GM19397 (cell line): ENCODE results near the gene PF4V1.

Source experiments
- ATAC-seq: cut with Tn5 transposase; IDR thresholded peaks from one replicate; pipeline ENCODE4 v1.9.1; 2021; ENCODE audit warnings: mild to moderate bottlenecking, moderate library complexity; ENCODE audit not compliant: unreplicated experiment

Gene PF4V1, protein sequence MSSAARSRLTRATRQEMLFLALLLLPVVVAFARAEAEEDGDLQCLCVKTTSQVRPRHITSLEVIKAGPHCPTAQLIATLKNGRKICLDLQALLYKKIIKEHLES

DNA sequence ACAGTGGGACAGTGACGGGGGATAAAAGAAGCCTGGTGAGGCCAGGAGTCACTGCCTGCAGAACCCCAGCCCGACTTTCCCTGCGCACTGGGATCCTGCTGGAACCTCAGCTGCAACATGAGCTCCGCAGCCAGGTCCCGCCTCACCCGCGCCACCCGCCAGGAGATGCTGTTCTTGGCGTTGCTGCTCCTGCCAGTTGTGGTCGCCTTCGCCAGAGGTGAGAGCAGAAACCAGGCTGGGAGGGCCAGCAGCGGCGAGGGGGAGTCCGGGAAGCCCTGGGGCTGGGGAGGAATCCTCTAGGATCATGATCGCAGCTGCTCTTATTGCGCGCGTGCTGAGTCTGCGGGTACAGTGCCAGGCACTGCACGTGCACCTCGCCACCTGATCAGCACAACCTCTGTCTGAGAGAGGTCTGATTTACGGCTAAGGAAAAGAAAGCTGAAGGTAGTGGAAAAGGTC, at the start of gene PF4V1:
PF4V1 (plus strand) TSS at position 51 of the 459 bp plus-strand sequence; CDS start at position 118, 67 bp downstream.
- ATAC-seq, result no peak

- ATAC-seq, result no peak
Measured at GRCh38 chr4:73810191-73810590, 42.9 kb upstream of the PF4V1 start.

- no peak for ATAC-seq
Measured at GRCh38 chr4:73811841-73812240, 41.3 kb upstream of the PF4V1 start.

GRCh38 chr4:73814679-73815078, 38.4 kb upstream of the PF4V1 start:
- ATAC-seq, result no peak

GRCh38 chr4:73815145-73815544, 38.0 kb upstream of the PF4V1 start:
- ATAC-seq, result no peak

- no peak for ATAC-seq
Measured at GRCh38 chr4:73816814-73817213, 36.3 kb upstream of the PF4V1 start.

DNA sequence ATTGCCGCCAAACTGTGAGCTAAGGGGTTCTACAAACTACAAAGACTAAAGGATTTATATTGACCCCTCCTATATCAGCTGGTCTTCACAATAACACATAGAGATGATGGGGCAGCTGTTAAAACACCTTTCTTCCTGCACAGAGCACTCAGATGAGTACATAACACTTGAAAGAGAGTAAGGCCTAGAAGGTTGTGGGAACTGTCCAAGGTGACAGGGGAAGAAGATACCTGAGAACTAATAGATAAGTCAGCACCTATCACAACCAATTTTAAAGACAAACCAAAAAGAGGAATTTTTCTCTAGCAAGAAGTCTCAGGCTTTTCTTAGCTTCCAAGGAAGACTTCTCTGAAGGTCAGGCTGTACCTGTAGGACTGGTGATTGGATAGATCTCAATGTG, 35.8 kb upstream of the PF4V1 start:
- ATAC-seq, result no peak

DNA sequence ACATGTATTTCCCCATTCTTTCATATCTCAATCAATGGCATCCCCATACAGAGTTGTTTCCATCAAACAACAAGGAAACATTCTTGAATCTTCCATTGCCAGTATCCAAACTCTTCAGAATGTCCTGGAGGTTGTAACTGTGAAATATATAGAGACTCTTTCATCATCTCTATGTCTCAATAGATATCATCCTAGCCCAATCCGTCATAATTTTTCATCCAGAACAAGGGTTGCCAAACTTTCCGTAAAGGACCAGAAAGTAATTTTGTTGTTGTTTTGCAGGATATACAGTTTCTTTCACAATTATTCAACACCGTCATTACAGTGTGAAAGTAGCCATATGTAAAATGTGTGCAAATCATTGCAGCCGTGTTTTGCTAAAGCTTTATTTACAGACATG, 31.8 kb upstream of the PF4V1 start:
- ATAC-seq, result no peak

- no peak for ATAC-seq
Measured at GRCh38 chr4:73822389-73822788, 30.7 kb upstream of the PF4V1 start.

DNA sequence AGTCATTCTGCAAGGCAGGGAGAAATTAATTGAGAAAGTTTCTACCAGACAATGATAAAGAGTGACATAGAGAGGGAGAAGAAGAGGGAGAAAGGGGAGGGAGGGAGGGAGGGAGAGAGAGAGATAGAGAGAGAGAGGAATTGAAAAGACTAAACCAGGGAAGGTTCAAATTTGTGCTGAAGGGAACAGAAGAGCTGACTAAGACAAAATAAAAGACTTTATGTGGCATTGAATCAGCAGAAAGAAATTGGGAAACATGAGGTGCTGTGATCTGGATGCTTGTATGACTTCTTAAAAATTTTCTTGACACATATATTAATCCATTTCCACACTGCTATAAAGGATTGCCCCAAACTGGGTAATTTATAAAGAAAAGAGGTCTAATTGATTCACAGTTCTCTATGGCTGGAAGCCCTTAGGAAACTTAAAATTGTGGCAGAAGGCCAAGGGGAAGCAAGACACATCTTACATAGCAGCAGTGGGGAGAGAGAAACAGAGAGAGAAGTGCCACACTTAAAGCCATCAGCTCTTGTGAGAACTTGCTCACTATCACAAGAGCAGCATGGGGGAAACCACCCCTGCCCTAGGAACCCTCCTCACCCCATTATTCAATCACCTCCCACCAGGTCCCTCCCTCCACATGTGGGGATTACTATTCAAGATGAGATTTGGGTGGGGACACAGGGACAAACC, 30.1 kb upstream of the PF4V1 start:
- no peak for ATAC-seq

GRCh38 chr4:73823760-73824159, 29.3 kb upstream of the PF4V1 start:
- ATAC-seq, result no peak

DNA sequence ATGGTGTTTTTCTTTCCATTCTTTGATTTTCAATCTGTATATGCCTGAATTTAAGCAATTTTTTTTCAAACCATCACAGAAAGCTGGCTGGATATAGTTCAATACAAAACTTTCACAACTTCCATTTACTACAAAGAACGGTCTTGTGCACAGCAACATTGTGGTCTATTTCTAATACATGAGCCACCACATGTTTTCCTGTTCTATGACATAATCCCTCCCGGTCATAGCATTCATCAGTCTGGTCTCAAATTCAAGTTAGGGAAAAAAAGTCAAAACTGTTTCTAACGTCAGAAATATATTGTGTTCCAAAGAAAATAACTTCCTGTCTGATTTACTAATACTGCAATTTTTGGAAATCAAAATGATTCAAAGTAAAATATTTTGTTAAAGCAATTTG, 24.1 kb upstream of the PF4V1 start:
- no peak for ATAC-seq

DNA sequence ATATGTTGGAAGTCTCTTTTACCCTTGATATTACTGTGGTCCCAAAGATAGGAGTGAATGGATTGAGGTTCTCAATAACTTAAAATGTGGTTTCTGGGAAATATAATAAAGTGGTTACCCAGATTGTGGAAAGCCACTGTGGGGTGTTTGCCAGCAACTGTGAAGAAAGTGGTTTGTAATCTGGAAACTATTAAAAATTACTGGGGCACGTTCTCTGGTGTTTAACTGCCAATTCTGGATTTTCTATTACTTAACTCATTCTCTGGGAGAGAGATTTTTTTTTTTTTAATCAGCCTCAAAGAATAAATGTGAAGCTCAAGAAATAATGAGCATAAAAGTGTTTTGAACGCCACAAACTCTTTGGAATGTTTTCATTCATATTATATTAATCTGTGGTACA, 21.5 kb upstream of the PF4V1 start:
- no peak for ATAC-seq

DNA sequence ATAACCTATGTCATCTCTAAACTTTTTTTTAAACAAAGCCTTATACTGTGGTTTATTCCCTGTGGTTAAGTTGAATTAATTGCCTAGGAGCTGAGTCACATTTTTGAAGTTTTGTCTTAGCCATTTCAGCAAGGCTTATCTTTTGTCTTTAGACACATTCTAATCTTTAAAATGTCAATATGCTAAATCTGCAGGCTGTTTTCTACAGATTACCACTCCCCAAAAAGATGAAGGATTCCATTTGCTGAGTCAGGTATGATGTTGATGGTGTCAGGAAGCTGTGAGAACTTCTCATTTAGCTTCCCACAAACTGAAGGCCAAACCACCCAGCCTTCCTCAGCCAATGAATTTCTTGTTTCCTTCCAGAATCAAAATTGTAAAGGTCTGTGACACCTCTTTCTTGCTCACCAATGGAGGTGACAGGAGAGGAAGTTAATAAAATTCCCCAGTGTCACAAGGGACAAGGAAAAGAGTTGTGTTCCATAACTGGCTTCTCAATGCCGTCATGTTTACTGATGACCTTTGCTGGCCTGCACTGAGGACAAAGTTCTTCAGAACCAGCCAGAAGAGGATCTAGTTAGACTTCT, 20.4 kb upstream of the PF4V1 start:
- no peak for ATAC-seq

DNA sequence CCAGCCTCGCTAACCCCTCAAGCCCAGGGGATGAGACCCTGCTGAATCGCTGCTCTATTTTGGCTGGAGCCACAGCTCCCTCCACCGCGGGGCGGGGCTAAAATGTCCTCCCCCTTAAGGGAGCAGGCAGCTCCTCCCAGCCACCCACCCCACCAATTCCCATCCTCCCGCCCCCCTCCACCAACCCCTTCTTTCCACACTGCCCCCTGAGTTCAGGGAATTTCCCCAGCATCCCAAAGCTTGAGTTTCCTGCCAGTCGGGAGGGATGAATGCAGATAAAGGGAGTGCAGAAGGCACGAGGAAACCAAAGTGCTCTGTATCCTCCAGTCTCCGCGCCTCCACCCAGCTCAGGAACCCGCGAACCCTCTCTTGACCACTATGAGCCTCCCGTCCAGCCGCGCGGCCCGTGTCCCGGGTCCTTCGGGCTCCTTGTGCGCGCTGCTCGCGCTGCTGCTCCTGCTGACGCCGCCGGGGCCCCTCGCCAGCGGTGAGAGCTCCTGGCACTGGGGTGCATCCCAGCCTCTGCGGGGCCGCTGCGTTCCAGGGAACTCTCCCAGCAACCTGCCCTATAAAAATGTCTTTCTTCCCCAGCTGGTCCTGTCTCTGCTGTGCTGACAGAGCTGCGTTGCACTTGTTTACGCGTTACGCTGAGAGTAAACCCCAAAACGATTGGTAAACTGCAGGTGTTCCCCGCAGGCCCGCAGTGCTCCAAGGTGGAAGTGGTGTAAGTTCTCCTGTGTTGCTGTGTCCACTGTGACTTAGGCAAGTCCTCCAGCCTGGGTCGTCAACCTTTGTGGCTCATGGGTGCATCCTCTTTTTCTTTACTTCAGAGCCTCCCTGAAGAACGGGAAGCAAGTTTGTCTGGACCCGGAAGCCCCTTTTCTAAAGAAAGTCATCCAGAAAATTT, 16.5 kb upstream of the PF4V1 start, which contains the start of gene CXCL6:
CXCL6 (plus strand) TSS at position 306 of the 907 bp plus-strand sequence; CDS start at position 379, 73 bp downstream.
- ATAC-seq, result no peak

- no peak for ATAC-seq
Measured at GRCh38 chr4:73839071-73839470, 14.0 kb upstream of the PF4V1 start.

- ATAC-seq, result no peak
Measured at GRCh38 chr4:73839715-73840114, 13.4 kb upstream of the PF4V1 start.

GRCh38 chr4:73841243-73841925, 11.7 kb upstream of the PF4V1 start:
- ATAC-seq, result no peak

DNA sequence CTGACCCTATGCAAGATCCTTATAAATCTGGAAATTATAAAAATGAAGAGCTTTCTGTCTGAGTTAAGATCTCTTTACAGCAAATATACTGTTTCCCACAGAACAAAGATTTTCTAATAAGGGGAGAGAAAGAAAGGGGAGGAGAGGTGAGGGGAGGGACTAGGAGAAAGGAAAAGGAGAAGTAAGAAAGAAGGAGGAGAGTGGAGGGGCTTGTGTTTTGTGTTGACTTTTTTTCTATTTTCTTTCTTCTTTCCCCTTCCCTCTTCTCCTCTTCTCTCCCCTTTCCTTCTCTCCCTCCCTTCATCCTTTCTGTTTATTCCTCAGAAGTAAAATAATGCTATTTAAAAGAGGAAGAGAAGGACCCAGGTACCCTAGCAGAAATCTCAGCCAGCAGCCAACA, 10.4 kb upstream of the PF4V1 start:
- ATAC-seq, result no peak

- no peak for ATAC-seq
Measured at GRCh38 chr4:73843369-73843768, 9.7 kb upstream of the PF4V1 start.

DNA sequence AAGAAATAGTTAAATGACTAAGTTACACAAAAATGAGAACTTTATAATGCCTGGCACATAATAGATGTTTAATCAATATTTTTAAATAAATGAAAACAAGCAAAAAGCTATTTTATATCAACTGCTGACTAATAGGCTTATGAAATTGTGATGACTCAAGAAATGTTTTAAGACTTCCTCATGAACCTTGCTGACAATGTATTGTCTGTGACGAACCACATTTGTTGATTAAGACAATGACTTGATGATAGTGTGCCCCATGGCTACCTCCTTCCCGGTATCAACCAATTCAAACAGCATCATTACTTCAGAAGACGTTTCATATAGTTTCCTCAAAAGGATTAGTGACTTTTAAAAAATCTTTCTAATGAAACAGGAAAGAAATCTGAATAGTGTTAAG, 8.8 kb upstream of the PF4V1 start:
- no peak for ATAC-seq
